HL-60 (cell line): ENCODE data around the gene TPM1.

Source experiments
- TF ChIP-seq, protein P1 (sequence below): IDR thresholded peaks from one replicate; pipeline ENCODE4 v1.5.1; 2011; ENCODE audit warnings: low read length, control low read depth, inconsistent platforms; ENCODE audit not compliant: insufficient read depth
- TF ChIP-seq, protein P2 (sequence below): IDR thresholded peaks from 2 replicates; pipeline ENCODE4 v1.6.1; 2012; ENCODE audit warnings: low read depth; ENCODE audit not compliant: insufficient replicate concordance

DNA sequence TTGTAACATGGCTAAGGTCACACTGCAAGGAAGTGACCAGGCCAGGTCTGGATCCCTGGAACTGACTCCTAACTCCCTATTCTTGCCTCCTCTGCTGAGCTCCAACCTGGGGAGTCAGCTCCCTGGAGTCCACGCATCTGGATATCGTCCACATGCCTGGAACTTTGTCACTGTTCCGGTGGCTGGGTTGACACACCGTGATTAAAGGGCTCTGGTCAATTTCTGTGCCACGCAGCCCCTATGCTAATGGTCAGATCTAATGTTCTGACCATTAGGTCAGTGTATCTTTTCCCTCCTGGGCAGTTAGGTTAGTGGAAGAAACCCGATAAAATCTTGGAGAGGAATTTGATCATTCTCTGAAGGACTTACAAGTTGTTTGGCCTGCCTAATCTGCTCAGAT is 1.6 kb upstream of the TPM1 start:
- TF ChIP-seq, protein P1, sequence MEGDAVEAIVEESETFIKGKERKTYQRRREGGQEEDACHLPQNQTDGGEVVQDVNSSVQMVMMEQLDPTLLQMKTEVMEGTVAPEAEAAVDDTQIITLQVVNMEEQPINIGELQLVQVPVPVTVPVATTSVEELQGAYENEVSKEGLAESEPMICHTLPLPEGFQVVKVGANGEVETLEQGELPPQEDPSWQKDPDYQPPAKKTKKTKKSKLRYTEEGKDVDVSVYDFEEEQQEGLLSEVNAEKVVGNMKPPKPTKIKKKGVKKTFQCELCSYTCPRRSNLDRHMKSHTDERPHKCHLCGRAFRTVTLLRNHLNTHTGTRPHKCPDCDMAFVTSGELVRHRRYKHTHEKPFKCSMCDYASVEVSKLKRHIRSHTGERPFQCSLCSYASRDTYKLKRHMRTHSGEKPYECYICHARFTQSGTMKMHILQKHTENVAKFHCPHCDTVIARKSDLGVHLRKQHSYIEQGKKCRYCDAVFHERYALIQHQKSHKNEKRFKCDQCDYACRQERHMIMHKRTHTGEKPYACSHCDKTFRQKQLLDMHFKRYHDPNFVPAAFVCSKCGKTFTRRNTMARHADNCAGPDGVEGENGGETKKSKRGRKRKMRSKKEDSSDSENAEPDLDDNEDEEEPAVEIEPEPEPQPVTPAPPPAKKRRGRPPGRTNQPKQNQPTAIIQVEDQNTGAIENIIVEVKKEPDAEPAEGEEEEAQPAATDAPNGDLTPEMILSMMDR, result no peak
- TF ChIP-seq, protein P2, sequence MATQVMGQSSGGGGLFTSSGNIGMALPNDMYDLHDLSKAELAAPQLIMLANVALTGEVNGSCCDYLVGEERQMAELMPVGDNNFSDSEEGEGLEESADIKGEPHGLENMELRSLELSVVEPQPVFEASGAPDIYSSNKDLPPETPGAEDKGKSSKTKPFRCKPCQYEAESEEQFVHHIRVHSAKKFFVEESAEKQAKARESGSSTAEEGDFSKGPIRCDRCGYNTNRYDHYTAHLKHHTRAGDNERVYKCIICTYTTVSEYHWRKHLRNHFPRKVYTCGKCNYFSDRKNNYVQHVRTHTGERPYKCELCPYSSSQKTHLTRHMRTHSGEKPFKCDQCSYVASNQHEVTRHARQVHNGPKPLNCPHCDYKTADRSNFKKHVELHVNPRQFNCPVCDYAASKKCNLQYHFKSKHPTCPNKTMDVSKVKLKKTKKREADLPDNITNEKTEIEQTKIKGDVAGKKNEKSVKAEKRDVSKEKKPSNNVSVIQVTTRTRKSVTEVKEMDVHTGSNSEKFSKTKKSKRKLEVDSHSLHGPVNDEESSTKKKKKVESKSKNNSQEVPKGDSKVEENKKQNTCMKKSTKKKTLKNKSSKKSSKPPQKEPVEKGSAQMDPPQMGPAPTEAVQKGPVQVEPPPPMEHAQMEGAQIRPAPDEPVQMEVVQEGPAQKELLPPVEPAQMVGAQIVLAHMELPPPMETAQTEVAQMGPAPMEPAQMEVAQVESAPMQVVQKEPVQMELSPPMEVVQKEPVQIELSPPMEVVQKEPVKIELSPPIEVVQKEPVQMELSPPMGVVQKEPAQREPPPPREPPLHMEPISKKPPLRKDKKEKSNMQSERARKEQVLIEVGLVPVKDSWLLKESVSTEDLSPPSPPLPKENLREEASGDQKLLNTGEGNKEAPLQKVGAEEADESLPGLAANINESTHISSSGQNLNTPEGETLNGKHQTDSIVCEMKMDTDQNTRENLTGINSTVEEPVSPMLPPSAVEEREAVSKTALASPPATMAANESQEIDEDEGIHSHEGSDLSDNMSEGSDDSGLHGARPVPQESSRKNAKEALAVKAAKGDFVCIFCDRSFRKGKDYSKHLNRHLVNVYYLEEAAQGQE, result no peak
